HG02571 (cell line): ENCODE results near the gene MRPL38.
A peak's percentile ranks its signal among the peaks of the same experiment; 100 is the strongest.
"Not testable (repeated sequence)": the region's sequence is repeated elsewhere in the genome, so short reads cannot be mapped to it uniquely, and the experiment has no call there.

Experiments
- ATAC-seq: cut with Tn5 transposase; IDR thresholded peaks from one replicate; pipeline ENCODE4 v1.9.1; 2021; ENCODE audit warnings: mild to moderate bottlenecking, moderate library complexity; ENCODE audit not compliant: unreplicated experiment

The MRPL38 gene

GRCh38 chr17:75897160-75898019, 7.3 kb downstream of the MRPL38 start:
- ATAC-seq = no peak

- ATAC-seq = peak; percentile 48
Observed at GRCh38 chr17:75896415-75897159, 8.1 kb downstream of the MRPL38 start, which contains the start of gene TRIM65. Gene TRIM65 (minus strand): TSS chr17:75896951. CDS start chr17:75896937, 14 bp downstream.

- no peak for ATAC-seq
Observed at GRCh38 chr17:75895370-75896155, 9.1 kb downstream of the MRPL38 start.

GRCh38 chr17:75894049-75894733, 10.5 kb downstream of the MRPL38 start:
- no peak for ATAC-seq

GRCh38 chr17:75893305-75894048, 11.2 kb downstream of the MRPL38 start:
- no peak for ATAC-seq

GRCh38 chr17:75892556-75893224, 12.0 kb downstream of the MRPL38 start:
- ATAC-seq = no peak

GRCh38 chr17:75891605-75892555, 12.8 kb downstream of the MRPL38 start:
- ATAC-seq = no peak

- ATAC-seq = no peak
Observed at GRCh38 chr17:75891022-75891604, 13.6 kb downstream of the MRPL38 start.

GRCh38 chr17:75889454-75889853, 15.2 kb downstream of the MRPL38 start:
- no peak for ATAC-seq

- ATAC-seq = no peak
Observed at GRCh38 chr17:75888484-75888883, 16.2 kb downstream of the MRPL38 start.

GRCh38 chr17:75885860-75886259, 18.8 kb downstream of the MRPL38 start:
- not testable (repeated sequence) for ATAC-seq

- no peak for ATAC-seq
Observed at GRCh38 chr17:75885431-75885830, 19.3 kb downstream of the MRPL38 start.

- no peak for ATAC-seq
Observed at GRCh38 chr17:75881678-75882454, 22.8 kb downstream of the MRPL38 start.

GRCh38 chr17:75880266-75880665, 24.4 kb downstream of the MRPL38 start:
- ATAC-seq = no peak

- peak; percentile 8 for ATAC-seq
Observed at GRCh38 chr17:75878174-75878998, 26.3 kb downstream of the MRPL38 start, which contains the start of gene TRIM47. Gene TRIM47 (minus strand): TSS chr17:75878581. CDS start chr17:75878548, 33 bp downstream.

- ATAC-seq = peak; percentile 41
Observed at GRCh38 chr17:75877752-75878173, 26.9 kb downstream of the MRPL38 start.
